Measurements from ENCODE around the gene SLC24A4.

DNA sequence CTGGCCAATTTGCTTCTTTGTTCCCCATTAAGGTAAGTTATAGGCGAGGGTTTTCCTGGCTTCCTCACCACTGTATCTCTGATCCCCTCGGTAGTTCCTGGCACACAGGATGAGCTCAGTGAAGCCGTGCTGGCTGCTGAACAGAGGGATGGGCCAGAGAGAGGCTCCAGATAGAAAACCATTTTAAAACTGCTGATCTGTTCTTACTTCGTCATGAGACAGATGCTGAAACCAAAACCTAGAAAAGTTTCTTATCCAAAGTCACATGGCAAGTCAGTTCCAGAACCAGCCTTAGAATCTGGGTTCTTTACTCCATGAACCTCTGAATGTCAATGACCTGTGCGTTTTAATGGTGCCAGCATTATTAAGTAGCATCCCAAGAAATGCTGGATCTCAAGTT, 114.3 kb downstream of the SLC24A4 start:
- TF ChIP-seq, protein P1, sequence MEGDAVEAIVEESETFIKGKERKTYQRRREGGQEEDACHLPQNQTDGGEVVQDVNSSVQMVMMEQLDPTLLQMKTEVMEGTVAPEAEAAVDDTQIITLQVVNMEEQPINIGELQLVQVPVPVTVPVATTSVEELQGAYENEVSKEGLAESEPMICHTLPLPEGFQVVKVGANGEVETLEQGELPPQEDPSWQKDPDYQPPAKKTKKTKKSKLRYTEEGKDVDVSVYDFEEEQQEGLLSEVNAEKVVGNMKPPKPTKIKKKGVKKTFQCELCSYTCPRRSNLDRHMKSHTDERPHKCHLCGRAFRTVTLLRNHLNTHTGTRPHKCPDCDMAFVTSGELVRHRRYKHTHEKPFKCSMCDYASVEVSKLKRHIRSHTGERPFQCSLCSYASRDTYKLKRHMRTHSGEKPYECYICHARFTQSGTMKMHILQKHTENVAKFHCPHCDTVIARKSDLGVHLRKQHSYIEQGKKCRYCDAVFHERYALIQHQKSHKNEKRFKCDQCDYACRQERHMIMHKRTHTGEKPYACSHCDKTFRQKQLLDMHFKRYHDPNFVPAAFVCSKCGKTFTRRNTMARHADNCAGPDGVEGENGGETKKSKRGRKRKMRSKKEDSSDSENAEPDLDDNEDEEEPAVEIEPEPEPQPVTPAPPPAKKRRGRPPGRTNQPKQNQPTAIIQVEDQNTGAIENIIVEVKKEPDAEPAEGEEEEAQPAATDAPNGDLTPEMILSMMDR (conservative IDR thresholded peaks at IDR 0.05; ENCODE audit: low read length): no peak
- no peak for TF ChIP-seq EZH2phosphoT487 (IDR thresholded peaks at IDR 0.05; ENCODE audit: borderline replicate concordance)
